HG02870 (cell line): ENCODE results near the gene VSX1.

Experiments
- ATAC-seq: cut with Tn5 transposase; IDR thresholded peaks from one replicate; pipeline ENCODE4 v1.9.1; 2021; ENCODE audit warnings: mild to moderate bottlenecking, moderate library complexity; ENCODE audit not compliant: unreplicated experiment

Gene VSX1

GRCh38 chr20:25054096-25054820 lies 27.7 kb downstream of the VSX1 start:
- no peak for ATAC-seq

- ATAC-seq, result no peak
Measured at GRCh38 chr20:25053255-25054031, 28.5 kb downstream of the VSX1 start.

- no peak for ATAC-seq
Measured at GRCh38 chr20:25052255-25053194, 29.4 kb downstream of the VSX1 start.

GRCh38 chr20:25051386-25052155 lies 30.4 kb downstream of the VSX1 start:
- no peak for ATAC-seq

- ATAC-seq, result no peak
Measured at GRCh38 chr20:25050501-25051350, 31.2 kb downstream of the VSX1 start.

GRCh38 chr20:25050082-25050481 lies 31.9 kb downstream of the VSX1 start:
- no peak for ATAC-seq

- no peak for ATAC-seq
Measured at GRCh38 chr20:25049261-25050060, 32.5 kb downstream of the VSX1 start.

GRCh38 chr20:25048519-25048952 lies 33.4 kb downstream of the VSX1 start:
- no peak for ATAC-seq

GRCh38 chr20:25047766-25048165 lies 34.2 kb downstream of the VSX1 start:
- no peak for ATAC-seq

GRCh38 chr20:25046736-25047666 lies 34.9 kb downstream of the VSX1 start:
- ATAC-seq, result no peak

GRCh38 chr20:25046181-25046641 lies 35.7 kb downstream of the VSX1 start:
- ATAC-seq, result no peak

GRCh38 chr20:25045343-25045712 lies 36.6 kb downstream of the VSX1 start:
- no peak for ATAC-seq

- no peak for ATAC-seq
Measured at GRCh38 chr20:25044660-25045342, 37.1 kb downstream of the VSX1 start.

GRCh38 chr20:25044261-25044560 lies 37.7 kb downstream of the VSX1 start:
- no peak for ATAC-seq

GRCh38 chr20:25043499-25044260 lies 38.3 kb downstream of the VSX1 start:
- no peak for ATAC-seq
